Ishikawa (cell line): ENCODE data around the gene TPRX1.

ENCODE experiments used
- FOXM1 ChIP-seq: IDR thresholded peaks from 2 replicates; pipeline ENCODE4 v1.6.1; 2012; ENCODE audit warnings: low read depth, borderline replicate concordance
- MAX ChIP-seq: IDR thresholded peaks from 2 replicates; pipeline ENCODE4 v1.6.1; 2012
- RAD21 ChIP-seq: IDR thresholded peaks from 2 replicates; pipeline ENCODE4 v1.6.1; 2012; ENCODE audit warnings: low read depth
- REST ChIP-seq: IDR thresholded peaks from 2 replicates; pipeline ENCODE4 v1.6.1; 2012; ENCODE audit warnings: low read depth, mild to moderate bottlenecking
- TAF1 ChIP-seq: IDR thresholded peaks from 2 replicates; pipeline ENCODE4 v1.6.1; 2012; ENCODE audit warnings: low read depth, mild to moderate bottlenecking

- no peak for TF ChIP-seq RAD21
- TF ChIP-seq REST: no peak
- no peak for TF ChIP-seq TAF1
- no peak for TF ChIP-seq MAX
- TF ChIP-seq FOXM1: no peak
These were observed 42.8 kb downstream of the TPRX1 start for GRCh38 chr19:47761566-47761965.
